Renal cortex interstitium (tissue), 11 donors: ENCODE results near the gene CTBS. TPM values are rescaled to one million over a fixed set of nuclear protein-coding genes. Genes with fewer than 3 reads are reported as not detected.
A peak's percentile ranks its signal among the peaks of the same experiment; 100 is the strongest.
"Not testable (repeated sequence)": the region's sequence is repeated elsewhere in the genome, so short reads cannot be mapped to it uniquely, and the experiment has no call there.

ENCODE experiments used
- DNase-seq, 11 donors: peaks; one replicate each; pipeline ENCODE4 v3.0.0-alpha.2; 2013; ENCODE audit warnings: low read depth in 9 of 11, low spot score in 4 of 11; ENCODE audit errors: extremely low read depth in 1 of 11
- polyA plus RNA-seq, 3 donors: library from polyadenylated mRNA; unstranded; fragments of 120-200 nt; gene quantifications; one replicate each; pipeline ENCODE4 v1.2.1, GENCODE V29; 2013; ENCODE audit not compliant: insufficient read length in 3 of 3

The CTBS gene
- polyA plus RNA-seq, 3 donors = 17.8 to 25.5 (median 22.3) TPM

DNA sequence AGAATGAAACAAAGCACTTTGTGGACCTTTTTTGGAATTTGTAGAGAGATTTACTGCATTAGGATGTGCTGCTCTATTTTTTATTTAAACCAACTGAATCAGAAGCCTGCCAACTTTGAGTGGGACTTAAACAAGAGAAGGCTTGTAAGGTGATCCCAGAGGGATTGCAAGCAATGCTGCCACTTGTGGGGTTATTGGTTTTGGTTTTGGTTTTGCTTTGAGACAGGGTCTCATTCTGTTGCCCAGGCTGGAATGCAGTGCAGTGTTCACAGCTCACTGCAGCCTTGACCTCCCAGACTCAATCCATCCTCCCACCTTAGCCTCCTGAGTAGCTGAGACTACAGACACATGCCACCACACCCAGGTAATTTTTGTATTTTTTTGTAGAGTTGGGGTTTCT, 35.6 kb downstream of the CTBS start:
- no peak for DNase-seq

DNA sequence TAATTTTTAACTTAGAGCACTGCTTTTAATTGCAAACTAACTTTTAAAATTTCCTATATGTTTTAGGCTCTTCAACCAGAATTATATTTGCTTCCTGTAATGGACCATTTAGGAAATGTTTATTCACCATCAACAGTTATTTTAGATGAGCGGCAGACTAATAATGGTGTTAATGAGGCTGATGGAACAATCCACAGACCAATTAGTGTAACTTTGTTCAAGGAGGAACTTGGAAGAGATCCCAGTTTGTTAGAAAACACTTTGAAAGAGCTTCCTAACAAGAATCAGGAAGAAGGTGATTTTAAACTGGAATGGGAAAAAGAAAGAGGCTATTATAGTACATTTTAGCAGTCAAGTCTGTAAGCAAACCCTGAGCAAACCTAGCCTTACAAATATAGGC, 48.5 kb downstream of the CTBS start:
- DNase-seq = no peak

DNA sequence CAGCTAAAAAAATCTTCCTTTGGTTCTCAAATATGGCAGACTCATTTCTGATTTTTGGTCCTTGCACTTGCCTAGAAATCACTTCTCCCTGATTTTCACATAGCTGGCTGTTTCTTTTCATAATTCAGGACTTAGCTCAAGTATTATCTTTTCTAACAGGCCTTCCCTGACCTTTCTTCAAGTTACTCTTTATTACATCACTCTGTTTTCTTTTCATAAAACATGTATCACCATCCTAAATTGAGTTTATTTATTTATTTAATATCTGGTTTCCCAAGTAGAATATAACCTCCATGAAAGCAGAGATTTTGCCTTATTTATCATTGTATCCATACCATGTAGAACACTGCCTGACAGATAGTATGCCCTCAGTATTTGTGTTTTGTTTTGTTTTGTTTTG, 49.6 kb downstream of the CTBS start:
- no peak for DNase-seq

DNA sequence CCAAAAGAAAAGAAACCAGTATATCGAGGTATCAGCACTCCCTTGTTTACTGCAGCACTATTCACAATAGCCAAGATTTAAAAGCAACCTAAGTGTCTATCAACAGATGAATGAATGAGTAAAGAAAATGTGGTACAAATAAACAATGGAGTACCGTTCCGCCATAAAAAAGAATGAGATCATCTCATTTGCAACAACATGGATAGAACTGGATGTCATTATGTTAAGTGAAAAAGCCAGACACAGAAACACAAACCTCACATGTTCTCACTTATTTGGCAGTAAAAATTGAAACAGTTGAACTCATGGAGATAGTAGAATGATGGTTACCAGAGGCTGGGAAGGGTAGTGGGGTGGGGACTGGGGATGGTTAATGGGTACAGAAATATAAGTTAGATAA, 63.6 kb downstream of the CTBS start:
- DNase-seq = no peak

DNA sequence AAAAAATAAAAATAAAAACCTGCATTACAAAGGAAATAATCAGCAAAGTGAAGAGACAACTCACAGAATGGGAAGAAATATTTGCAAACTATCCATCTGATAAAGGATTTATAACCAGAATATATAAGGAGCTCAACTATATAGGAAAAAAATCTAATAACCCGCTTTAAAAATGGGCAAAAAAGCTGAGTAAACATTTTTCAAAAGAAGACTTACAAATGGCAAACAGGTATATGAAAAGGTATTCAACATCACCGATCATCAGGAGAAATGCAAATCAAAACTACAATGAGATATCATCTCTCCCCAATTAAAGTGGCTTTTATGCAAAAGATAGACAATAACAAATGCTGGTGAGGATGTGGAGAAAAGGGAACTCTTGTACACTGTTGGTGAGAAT, 64.1 kb downstream of the CTBS start:
- DNase-seq = no peak

DNA sequence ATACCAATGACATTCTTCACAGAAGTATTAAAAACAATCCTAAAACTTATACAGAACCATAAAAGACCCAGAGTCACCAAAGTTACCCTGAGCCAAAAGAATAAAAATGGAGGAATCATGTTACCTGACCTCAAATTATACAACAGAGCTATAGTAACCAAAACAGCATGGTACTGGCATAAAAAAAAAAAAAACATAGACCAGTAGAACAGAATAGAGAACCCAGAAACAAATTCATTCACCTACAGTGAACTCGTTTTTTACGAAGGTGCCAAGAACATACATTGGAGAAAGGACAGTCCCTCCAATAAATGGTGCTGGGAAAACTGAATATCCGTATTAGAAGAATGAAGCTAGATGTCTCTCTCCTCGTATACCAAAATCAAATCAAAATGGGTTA, 65.2 kb downstream of the CTBS start:
- no peak for DNase-seq

DNA sequence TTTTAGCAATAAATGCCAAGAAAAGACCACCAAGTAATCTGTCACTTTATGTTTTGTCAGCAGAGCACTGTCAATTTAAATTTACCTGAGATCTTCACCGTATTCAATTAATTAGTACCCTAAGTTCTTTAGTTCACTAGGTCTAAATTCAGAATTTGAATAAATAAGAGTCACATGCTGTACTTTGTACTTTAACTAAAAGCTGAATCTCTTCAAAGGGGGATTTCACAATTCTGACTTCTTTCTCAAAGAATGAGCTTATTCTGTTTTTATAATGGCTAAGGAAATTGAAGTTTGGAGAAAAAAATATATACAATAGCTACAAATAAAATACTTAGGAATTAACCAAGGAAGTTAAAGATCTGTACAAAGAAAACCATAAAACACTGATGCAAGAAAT, 65.7 kb downstream of the CTBS start:
- no peak for DNase-seq

DNA sequence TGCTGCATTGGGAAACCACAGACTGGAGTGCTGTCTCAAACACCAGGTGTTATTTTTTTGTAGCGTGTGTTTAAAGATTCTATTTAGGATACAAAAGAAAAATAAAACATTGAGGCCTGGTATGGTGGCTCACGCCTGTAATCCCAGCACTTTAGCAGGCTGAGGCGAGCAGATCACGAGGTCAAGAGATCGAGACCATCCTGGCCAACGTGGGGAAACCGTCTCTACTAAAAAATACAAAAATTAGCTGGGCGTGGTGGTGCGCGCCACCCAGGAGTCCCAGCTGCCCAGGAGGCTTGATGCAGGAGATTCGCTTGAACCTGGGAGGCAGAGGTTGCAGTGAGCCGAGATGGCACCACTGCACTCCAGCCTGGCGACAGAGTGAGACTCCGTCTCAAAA, 66.4 kb downstream of the CTBS start:
- not testable (repeated sequence) for DNase-seq

DNA sequence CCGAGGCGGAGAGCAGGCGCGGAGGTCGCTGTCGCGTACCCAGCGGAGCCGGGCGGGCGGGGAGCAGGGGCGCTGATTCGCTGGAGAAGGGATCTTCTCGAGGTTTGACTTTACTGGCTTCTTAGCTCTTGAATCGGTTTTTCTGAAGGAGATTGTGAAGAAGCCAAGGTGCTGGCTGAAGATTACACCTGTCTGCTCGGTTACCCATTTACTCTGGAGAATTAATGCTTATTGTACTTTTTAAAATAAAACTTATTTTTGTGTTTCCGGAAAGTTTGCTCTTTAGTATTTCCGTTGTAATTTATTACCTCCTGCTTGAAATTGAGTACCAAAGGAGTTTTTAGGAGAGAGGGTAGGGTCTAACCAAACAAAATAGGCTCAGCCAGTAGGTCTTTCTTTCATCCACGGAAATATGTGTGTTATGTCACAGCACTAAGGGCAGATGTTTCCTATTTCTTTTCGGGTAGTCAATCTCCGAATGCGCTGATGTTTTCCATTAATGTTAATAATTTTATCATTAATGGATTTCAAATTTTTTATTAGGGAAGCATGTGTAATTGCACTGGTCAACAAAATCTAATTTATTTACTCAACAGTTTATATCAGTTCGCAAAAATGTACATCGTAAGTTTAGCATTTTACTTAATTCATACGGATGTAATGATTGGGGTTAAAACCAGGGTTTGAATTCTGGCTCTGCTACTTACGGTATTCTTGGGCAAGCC, 67.3 kb downstream of the CTBS start:
- peak in 3 of 11 donors; percentile 0 to 8 (median 1) for DNase-seq

DNA sequence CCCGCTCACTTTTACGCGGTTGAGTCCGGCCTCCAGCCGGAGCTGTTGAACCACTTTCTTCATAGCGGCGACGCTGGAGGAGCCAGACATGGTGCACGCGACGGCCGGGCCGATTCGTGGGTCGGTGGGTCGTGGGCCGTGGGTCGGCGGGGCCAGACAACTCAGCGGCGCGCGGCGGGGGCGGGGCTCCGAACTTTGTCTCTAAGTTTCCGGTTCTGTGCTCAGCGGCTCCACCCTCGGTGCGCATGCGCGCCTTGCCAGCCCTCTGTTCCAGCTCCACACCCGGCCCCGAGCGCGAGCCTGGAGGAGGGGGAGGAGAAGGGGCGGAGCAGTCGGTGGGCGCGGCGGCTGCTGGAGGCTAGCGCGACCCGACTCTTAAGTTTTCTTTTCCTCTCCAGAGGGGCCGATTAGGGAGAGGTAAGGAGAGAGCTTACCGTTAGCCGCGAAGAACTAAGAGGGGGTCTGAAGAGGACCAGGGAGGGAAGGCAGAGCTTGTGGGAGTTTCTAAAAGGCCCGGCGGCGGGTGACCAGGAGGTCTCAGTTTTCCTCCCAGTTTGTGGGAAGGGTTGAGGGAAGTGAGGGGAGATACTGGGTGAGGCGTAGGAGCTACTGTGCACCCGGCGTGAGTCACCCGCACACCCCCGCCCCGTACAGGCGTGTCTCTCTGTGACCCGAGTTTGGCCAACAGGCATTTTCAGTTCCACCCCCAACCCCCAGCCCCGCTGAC, 68.1 kb downstream of the CTBS start, which contains the start of the genes GNG5 and SPATA1:
TSS of gene GNG5 (minus strand) at position 580 of the 727 bp plus-strand sequence. CDS start at position 90, 490 bp downstream.
TSS of gene SPATA1 (plus strand) at position 385 of the 727 bp plus-strand sequence. CDS start 9,974 bp downstream, outside the sequence.
- DNase-seq = peak; percentile 89 to 97 (median 96)

DNA sequence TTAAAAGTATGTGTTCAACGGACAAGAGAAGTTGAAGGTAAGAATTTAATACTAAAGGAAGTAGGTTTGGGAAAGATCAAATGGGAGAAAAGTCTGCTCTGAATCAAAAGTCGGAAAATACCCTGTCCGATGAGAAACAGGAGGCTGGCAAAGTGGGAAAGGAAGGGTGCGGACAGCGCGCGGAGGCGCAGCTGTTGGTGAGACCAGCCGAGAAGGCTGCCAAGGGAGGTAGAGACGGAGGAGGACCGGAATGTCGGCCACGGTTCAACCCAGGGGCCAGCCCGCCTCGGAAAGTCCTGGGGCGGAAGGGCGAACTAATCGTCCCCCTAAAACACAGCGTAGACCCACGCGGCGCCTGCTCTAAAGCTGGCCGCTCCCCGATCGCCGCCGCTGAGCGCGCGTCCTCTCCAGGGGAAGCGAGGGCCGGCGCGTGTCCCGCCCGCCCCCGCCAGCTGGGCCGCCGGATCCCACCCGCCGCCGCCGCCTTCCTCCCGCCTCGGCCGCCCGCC, 68.7 kb downstream of the CTBS start:
- DNase-seq = peak in 7 of 11 donors; percentile 24 to 63 (median 41)

DNA sequence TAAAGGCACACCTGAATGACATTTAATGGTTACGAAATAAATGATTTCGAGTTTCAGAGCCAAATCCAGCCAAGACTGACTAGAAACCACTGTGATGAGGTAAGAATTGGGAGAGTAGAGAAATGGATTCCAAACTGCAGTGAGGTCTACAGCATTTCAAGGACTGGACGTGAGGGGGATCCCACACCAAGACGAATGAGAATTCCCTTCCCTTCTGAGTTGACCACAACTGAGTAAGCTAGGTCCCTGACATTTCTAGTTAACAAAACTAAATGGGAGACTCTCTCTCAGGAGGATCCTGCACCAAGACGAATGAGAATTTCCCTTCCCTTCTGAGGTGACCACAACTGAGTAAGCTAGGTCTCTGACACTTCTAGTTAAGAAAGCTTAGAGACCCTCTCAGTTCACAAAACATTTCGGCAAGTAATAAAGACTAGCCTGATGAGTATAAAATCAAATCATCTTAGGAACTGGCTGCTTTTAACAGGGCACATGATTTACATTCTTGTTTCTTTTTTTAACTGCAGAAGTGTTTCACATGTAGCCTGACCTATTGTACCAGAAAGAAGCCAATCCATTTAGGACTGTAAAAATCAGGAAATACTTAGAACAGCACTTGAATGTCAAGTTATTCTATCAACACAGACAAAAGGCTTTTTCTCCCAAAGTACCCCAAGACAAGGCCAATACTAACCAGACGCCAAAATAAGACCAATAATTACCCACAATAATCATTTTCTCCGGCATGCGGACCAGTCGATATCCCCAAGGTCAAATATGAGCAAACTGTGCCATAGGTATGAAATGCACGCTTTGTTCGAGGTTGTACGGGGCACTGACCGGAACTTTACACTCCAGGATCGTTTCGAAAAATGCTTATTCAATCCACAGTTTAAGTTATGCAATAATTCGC, 69.4 kb downstream of the CTBS start:
- DNase-seq = peak in 5 of 11 donors; percentile 2 to 15 (median 11)

DNA sequence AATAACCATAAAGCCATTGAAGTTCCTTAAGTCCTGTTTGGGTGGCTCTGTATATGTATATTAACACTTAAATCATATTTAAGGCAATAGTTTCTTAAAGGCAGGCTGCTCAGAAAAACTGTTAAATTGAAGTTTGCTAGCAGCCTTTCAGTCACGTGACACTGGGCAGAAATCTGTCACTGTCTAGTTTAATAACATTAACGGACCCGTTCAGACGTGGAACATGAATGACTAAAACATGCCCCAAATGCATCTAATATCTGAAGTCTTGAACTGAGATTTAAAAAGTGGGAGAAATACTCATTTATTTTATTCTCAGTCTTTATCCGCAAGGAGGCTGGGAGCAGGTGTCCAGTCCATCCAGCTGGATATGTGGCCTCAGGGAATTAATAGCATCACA, 71.3 kb downstream of the CTBS start:
- DNase-seq = no peak

Other genes starting within 250 kb of the CTBS start
- gene DNASE2B, start 176.0 kb downstream of the CTBS start, polyA plus RNA-seq = under 1 TPM in 2 of 3 donors, not detected in 1; 0.09 to 0.18 TPM
- gene RPF1, start 95.2 kb downstream of the CTBS start, polyA plus RNA-seq = 10 to 100 TPM; 42.1 to 53.0 (median 45.9) TPM
- 1 to 10 TPM; 1.6 to 5.6 (median 2.1) TPM for gene SPATA1, start 68.1 kb downstream of the CTBS start, polyA plus RNA-seq
- gene GNG5, start 67.9 kb downstream of the CTBS start, polyA plus RNA-seq = 100 to 1,000 TPM; 144 to 183 (median 165) TPM
- gene SSX2IP, start 116.0 kb upstream of the CTBS start, polyA plus RNA-seq = 10 to 100 TPM; 35.1 to 46.9 (median 39.3) TPM